ENCODE measurements around the gene CTSK.

- TF ChIP-seq CTCF (conservative IDR thresholded peaks at IDR 0.05; ENCODE audit: low read length) (no peak), EZH2phosphoT487 (IDR thresholded peaks at IDR 0.05; ENCODE audit: borderline replicate concordance, low read depth, low read length) (no peak)
These were observed 30.5 kb downstream of the CTSK start for GRCh38 chr1:150777544-150777943.

Data from OCI-LY7 (cell line).